GM19193 (cell line): ENCODE measurements around the gene LRP6.

Experiments
- POLR2A ChIP-seq: IDR thresholded peaks from 4 replicates; pipeline ENCODE4 v1.6.1; 2011; ENCODE audit not compliant: insufficient read depth, insufficient read length; ENCODE audit errors: extremely low read depth

Gene LRP6

DNA sequence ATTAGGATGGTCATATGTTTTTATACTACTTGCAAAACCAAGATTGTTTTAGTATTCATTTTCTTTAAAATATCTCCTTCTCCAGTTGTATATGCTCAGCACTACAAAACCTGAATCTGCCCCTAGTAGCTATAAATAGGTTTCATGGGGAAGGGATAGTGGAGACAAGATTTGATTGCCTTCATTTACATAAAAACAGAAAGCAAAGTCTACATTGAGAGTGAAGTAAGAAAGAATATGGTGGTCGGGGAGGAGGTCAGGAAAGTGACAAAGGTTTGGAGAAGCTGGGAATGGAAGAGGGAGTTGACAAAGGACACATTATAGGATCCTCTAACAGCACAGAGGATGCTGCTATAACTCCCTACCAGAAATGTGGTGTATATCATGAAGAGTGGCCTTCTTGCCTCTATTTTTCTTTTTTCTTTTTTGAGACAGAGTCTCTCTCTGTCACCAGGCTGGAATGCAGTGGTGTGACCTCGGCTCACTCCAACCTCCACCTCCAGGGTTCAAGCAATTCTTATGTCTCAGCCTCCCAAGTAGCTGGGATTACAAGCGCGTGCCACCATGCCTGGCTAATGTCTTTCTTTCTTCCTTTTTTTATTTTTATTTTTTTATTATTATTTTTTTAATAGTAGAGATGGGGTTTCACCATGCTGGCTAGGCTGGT is 6.6 kb upstream of the LRP6 start:
- no peak for TF ChIP-seq POLR2A

DNA sequence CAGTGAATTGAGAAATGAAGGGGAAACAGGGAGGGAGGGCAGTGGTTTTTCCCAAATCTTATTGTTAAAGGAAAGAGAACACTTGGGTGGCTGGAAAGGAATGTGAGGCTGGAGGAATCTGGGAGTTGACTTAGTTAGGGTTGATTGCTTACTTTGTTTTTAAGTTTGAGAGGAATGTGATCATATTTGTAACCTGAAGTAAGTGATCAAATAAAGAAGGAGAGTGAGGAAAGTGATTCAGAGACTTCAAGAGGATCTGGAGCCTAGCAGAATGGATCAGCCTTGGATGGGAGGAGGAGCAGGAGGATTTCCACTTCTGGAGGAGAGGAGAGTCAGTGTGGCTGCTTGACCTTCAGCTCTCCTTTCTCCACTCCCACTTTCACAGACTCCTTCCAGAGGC is 6.0 kb upstream of the LRP6 start:
- TF ChIP-seq POLR2A = no peak

DNA sequence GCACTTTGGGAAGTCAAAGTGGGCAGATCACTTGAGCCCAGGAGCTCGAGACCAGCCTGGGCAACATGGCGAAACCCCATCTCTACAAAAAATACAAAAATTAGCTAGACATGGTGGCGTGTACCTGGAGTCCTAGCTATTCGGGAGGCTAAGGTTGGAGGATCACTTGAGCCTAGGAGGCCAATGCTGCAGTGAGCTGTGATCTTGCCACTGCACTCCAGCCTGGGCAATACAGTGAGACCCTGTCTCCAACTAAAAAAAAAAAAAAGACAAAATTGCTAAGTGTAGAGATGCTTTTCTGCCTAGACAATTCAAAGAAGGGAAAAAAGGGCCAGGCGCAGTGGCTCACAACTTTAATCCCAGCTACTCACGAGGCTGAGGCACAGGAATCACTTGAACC is 3.4 kb upstream of the LRP6 start:
- TF ChIP-seq POLR2A = no peak

DNA sequence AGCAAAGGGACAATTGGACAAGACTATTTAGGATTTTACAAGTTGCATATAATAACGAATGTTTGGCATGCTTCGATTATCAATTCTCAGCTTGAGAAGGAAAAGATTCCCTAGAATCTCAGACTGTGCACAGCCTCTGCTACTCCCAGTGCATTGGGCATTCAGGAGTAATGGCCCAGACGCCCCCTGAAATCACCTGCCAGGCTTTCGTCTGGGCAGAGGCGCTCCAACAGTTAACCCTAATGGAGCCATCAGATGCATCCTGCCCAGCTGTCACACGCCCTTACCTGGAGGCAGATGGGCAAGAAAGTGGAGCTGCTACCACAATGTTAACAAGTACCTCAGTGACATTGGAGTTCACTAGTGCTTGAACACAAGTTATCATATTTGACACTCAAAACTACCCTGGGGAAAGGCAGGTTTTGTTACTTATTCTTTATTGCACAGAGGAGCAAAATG is 927 bp upstream of the LRP6 start:
- no peak for TF ChIP-seq POLR2A

DNA sequence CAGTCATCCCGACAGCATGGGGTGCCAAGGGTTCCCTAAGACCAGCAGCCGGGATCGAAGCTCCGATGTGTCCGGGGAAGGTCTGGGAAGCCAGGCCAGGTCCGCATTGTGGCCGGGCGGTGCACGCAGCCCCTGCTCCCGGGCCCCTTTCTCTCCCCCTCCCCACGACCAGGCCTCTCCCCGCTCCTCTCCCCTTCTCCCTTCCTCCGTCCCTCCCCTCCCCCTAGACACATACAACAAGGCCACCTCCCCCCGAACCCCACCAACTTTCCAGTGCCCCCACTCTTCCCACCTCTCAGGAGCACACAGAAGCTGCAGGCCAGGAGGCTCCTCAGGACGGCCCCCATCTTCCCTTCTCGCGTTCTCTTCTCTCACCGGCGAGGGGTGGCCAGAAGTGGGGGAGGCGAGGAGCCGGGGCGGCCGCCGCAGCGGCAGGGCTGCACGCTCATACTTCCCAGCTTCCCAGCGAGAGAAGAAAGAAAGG is 413 bp downstream of the LRP6 start:
- no peak for TF ChIP-seq POLR2A

DNA sequence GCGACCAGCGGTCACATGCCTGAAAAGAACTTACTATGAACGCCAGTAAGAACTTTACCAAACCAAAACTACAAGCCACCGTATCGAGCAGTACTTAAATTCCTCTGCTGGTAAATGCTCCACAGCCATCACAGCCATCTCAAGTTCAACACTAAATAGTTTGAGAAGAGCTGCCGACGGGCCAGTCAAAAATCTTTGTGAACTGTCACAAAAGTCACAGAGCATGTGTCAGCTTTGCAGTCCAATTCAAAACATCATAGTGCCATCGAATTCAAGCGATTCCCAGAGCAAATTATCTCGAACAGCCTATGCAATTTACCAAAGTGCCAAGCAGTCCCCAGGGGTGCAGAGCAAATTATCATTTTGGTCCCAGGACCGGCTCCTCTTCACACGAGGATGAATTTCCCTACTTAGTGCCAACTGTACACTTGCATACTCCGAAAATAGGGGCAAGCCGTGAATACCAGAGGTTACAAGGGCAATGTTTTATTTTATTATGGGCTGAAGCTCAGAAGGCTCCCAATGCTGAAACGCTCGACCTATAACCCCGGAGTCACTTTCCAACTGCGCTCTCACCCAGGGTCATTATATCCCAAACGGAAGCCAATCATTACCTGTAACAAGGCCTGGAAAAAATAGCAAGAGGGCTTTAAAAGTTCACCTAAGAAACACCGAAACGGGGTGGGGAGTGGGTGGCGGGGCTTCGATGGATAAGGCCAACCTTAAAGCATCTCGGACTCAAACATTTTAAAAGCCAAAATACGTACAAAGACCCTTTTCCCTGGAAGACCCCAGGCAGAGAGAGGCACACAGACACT is 1.1 kb downstream of the LRP6 start:
- TF ChIP-seq POLR2A = no peak

DNA sequence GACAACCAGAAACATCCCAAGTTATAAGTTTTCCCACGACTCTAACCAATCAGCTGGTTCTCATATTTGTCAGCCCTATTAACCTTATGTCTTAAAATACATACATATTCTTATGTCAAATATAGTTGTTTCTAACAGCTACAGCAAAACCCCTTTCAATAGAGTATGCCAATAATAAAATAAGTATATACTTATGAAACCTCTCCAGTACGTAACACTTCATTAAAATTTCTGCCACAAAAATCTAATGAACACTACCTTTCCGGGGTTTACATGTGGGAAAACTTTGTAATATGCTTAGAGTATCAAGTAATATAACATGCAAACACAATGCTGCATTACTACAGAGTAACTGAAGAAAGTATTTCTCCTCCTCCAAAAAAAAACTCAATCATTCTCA is 1.8 kb downstream of the LRP6 start:
- TF ChIP-seq POLR2A = no peak

DNA sequence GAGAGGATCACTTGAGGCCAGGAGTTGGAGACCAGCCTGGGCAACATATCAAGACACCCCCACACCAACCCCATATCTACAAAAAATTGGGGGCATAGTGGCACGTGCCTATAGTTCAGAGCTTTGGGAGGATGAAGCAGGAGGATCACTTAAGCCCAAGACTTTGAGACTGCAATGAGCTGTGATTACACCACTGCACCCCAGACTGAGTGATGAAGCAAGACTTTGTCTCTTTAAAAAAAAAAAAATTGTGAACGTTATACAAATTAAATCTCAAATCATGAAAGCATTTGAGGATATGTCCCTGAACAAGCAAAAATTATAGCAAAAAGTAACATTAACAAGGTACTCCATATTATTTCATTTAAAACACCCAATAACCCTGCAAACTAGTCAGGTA is 2.9 kb downstream of the LRP6 start:
- no peak for TF ChIP-seq POLR2A

DNA sequence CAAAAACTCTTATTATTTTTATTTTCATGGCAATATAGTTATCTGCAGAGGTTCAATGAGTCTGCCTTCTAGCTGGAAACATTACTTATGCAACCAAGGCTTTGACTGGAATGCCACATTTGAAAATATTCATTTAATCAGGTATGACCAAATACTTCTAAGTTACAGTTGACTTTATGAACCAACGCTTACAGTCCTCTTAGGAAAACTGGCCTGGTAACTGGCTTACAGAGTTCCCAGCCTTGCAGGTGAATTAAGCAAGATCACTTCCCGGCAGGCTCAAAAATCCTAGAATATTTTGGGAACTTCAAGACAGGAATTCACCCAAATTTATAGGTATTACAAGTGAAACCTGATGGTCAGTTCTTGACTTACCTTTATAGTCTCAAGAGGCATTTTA is 12.3 kb downstream of the LRP6 start:
- no peak for TF ChIP-seq POLR2A

DNA sequence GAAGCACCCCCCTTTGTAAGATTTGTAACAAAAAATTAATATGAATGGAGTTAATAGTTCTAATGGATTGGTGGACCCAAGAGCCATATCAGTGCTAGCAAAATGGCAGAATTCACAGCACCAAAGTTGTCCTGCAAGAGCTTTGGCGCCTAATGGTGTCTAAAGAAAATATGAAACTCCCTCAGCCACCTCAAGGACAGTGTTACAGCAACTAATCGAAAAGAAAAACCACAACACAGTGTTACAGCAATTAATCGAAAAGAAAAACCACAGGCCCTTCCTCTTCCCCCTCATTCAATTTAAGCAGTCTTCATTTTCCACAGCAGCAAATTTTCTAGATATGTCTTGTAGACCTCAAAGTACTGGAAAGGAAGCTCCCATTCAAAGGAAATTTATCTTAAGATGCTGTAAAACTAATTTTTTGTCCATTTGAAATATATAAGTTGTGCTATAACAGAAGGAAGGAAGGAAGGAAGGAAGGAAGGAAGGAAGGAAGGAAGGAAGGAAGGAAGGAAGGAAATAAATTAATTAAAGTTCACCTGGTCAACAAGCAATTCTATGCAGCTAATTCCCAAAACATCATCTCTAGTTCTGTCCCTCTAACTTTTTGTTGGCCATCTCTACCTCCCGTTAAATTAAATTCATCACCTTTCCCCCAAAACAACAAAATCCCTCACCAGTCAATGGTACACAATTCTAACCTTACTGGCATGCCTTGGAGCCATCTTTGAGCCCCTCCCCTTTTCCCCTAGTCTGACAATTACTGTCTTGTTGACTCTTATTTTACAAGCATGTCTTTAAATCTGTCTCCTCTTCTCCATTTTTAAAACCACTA is 17.4 kb downstream of the LRP6 start:
- TF ChIP-seq POLR2A = no peak

DNA sequence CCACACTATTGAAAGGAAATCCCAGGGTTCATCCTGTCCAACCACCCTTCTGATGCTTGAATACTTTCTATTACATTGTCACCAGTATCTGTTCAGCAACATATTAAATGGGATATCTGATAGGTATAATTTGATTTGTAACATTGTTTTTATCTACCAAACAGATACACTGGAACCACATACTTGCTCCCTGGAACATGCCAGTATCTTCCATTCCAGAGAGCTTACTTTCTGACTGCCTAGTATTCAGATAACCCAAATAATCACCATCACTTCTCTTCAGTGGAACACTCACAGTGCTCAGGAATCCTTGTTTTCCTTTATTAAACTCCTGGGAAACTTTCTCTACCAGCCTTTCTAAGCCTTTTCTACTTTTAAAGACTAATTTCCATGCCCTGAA is 19.3 kb downstream of the LRP6 start:
- TF ChIP-seq POLR2A = no peak

DNA sequence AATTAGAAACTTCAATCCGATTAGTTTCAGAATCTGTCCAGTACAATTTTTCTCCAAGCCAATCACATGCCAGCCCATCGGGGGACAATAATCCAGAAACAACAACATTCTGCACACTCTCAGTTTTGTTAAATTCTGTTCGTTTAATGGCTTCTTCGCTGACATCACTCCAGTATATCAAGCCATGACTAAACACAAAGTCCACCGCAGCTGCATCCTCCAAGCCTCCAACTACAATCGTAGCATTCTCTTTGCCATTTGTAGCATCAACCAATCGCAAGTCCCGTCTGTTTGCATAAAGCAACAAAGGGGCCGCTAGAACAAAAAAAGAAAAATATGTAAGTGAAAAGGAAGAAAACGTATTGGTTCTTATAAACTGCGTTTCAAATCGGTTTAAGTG is 22.5 kb downstream of the LRP6 start:
- no peak for TF ChIP-seq POLR2A

DNA sequence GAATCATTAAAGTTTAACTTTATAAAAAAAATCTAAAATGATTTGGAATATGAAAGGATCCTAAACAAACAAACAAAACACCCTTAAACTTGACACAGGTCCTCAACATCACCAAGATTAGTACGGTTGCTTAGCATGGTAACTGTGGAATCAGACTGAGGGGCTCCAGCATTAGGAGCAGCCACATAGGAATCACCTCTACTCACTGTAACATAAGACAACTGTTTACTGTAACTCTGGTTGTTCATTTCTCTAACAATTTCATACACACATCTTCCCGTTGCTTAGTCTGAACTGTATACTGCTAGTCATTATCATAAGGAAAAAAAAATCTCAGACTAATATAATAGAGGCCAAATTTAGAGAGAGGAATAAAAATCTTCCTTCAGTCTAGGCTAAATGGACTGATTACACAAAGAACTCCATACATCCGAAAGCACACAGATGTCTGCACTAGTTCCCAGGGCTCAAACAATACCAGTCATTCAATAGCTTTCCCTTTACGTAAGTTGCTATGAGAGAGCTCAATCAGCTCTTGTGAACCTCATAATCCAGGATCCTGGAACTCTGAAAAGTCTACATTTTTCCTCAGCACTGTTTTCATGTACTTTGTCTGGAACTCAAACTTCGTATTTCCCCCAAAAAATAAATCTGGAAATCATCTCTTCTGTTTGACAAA is 26.0 kb downstream of the LRP6 start:
- no peak for TF ChIP-seq POLR2A

DNA sequence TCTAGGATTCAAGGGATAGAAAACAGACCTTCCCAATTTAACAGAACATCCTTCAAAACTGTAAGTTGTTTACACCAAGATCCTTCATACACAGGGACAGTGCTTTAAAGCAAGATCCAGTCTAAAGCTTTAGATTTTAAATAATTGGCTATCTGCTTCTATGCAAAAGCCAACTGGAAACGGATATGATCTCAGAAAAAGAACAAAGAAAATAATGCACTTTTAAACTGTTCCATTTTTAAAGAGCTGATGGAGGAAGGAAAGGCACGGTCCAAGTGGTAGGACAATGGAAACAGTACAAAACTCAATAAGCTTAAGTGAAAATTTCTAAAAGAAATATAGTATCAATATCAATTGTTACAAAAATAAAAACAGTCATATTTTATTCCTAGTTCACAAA is 27.7 kb downstream of the LRP6 start:
- TF ChIP-seq POLR2A = no peak

DNA sequence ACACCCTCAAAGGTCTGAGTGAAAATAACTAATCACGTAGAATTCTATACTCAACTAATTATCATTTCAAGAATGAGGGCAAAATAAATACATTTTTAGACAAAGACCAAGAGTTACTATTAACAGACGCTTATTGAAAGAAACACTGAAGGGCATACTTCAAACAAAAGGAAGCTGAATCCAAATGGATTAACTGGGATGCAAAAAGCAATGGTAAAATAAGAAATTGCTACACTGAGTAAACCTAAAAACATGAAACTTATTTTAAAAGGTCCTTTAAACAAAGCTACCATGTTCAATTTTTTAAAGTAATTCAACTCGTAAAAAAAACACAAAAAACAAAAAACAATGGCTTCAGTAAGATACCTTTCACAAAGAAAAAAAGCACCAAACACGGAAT is 28.2 kb downstream of the LRP6 start:
- no peak for TF ChIP-seq POLR2A
